ENCODE results near the gene ANXA2.
"Not testable (repeated sequence)": the region's sequence is repeated elsewhere in the genome, so short reads cannot be mapped to it uniquely, and the experiment has no call there.

The ANXA2 gene

GRCh38 chr15:60408463-60408981 lies 10.7 kb upstream of the ANXA2 start:
- DNase-seq, result no peak

GRCh38 chr15:60407415-60407805 lies 9.6 kb upstream of the ANXA2 start:
- no peak for DNase-seq

DNA sequence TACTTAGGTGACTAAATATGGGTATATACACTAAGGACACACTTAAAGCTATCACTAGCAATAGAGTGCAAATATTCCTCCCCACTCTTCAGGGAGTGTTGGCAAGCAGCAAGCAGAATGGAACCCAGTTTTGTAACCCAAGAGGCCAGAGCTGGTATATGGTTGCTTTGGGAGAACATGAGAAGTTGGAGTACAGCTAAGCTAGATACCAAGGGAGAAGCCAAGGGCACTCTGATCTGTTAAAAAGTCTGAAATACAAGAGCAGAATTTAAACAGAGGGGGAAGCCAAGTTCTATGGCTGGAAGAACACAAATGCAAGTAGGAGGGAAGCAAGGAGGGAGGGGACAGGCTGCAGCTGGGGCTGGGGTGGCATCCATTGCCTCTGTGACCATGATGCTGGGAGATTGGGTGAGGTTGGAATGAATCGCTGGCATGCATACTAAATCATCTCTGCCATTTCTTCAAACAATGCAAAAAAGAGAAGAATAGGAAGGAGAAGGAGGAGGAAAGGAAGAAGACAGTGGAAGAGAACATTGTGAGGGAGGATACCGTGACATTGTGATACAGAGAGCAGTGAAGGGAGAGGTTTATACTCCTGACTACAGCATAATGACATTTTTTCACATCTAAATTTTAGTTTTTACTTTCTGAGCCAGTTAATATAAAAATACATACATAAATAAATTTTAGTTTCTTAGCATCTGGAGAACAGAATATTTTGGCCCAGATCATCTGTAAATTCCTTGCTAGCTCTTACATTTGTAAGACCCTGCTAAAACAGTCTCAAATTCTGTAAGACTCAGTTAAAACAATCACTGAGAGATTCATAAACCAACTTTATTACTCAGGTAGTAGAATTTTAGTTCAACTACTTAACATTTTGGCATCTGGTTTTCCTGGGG lies 9.0 kb upstream of the ANXA2 start:
- no peak for DNase-seq

- no peak for DNase-seq
Measured at GRCh38 chr15:60405399-60405798, 7.6 kb upstream of the ANXA2 start.

DNA sequence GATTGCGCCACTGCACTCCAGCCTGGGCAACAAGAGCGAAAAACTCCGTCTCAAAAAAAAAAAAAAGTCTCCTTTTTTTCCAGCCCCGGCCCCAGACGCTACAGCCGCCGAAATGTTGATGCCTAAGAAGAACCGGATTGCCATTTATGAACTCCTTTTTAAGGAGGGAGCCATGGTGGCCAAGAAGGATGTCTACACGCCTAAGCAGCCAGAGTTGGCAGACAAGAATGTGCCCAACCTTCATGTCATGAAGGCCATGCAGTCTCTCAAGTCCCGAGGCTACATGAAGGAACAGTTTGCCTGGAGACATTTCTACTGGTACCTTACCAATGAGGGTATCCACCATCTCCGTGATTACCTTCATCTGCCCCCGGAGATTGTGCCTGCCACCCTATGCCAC lies 6.6 kb upstream of the ANXA2 start:
- not testable (repeated sequence) for DNase-seq

DNA sequence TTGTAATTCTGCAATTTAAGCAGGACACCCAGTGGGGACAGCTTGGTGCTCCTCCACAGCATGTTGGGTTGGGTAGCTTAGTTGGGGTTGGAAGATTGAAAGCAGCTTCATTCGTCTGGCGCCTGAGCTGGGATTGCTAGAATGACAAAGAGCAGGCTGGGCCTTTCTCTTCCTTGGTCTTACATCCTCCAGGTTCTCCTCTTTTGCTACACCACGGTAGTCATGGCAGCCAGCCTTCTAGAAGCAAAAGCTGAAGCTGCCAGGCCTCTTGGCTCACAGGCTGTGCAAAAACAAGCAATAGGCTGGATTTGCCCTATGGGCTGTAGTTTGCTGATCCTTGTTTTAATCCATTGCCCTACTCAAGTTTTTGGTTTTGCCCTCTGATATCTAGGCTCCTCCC lies 3.2 kb upstream of the ANXA2 start:
- no peak for DNase-seq

GRCh38 chr15:60399931-60400330 lies 2.1 kb upstream of the ANXA2 start:
- no peak for DNase-seq

GRCh38 chr15:60399246-60399915 lies 1.6 kb upstream of the ANXA2 start:
- no peak for DNase-seq

DNA sequence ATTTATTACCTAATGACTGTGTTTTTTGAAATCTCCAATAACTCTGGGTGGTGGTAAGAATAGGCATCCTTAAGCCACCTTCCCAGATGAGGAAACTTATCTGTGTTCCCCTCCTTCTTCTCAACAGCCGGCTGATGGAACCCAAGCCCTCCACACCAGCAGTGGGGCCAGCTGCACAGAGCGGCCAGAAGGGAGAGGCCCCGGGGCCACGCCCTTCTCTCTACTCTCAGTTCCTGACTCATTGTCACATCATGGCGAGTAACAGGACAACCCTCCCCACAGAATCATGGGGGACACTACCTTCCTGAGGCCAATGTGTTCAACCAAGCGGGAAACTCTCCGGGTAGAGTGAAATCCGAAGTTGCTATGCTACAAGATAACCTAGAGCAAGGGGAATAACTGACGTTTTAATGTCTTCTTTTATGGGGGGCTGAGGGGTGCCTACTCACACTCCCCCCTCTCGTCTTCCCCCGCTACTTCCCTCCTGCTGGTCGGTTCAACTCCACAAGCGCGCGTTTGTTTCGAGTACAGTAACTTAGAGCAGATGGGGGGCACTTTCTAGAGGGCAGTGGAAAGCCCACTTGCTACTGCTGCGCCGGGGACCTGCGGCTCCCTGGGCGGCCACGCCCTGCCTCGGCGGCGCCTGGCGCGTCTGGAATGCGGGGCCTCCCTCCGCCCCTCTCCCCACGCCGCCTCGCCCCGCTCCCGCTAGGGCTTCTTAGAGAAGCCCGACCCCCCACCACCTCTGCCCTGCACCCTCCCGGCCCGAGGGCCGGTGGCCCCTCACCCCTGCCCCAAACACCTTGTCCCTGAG lies 621 bp downstream of the ANXA2 start:
- peak; percentile 16 for DNase-seq

DNA sequence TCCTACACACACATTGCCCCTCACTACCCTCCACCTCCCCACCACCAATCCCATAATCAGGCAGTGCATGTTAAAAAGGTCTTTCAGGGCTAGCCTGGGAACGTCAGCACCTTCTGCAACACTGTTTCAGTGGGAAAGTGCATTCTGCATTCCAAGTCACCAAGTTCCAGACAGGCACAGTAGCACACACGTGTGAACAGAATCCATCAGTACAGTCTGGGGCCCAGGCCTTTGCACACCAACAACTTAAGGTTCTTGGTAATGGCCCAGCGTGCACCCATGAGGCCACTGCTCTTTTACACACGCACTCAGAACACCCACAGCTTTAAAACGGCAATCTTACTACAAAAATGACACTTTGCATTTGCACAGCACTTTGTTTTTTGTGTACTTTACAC lies 1.2 kb downstream of the ANXA2 start:
- DNase-seq, result no peak

DNA sequence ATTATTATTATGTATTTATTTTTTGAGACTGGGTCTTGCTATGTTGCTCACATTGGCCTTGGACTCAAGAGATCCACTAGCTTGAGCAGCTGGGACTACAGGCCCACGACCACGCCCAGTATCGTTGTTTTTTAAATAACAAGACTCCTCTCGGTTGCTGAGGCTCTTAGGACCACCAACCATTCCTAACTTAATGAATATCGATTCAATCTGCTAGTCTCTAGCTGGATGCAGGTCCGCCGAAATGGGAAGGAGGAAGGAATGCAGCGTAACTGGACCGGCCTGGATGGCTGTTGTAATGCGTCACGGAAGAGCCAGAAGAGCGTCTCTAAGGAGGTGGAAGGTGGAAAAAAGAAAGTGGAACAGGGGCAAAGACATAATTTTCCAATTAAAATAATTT lies 1.7 kb downstream of the ANXA2 start:
- DNase-seq, result no peak

DNA sequence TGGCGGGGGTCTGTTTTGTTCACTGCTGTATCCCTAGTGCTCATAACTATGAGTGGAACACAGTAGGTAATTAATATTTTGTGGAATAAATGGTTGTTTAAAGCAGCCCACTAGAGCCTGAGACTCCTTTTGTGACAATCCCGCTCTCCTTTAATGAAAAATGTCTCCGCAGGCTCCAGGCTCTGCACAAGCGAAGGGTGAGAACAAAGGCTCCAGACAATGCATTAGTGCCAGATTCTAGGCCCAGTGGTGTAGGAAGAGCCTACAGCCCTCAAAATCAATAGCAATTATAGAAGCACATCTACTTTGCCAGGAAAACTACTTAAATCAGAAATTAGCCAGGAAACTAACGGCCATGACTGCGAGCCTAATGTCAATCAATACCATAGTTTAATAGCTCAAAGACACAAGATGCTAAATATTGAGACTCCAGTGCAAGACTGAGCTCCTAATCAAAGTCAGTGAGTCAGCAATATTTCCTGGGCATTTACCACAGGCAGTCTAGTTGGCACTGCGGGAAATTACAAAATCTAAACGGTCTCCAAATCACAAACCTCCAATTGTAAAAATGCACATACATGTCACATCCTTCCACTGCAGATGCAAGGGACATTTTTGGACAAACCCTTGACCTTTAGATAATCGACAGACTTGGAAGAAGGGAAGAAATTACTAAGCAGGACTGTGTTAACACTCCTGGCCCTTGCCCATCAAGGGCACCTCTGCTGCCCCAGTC lies 2.3 kb downstream of the ANXA2 start:
- no peak for DNase-seq

DNA sequence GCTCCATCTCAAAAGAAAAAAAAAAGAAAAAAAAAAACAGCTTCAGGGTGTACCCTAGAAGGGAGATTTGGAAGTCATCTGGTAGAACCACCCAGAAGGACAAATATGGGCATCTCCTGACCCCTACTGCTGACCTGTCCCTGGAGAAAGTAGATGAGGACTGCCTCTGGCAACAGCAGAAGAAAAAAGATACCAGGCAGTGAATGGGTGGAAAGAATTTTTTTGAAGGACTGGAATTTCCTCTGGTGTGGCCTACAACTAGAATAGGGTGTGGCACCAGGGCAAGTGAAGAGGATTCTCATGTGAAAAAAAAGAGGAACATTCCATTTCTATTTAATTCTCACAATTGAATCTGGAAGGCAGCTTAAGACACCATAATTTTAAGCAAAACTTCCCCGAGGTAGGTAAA lies 3.1 kb downstream of the ANXA2 start:
- no peak for DNase-seq

- no peak for DNase-seq
Measured at GRCh38 chr15:60392986-60393790, 4.6 kb downstream of the ANXA2 start.

DNA sequence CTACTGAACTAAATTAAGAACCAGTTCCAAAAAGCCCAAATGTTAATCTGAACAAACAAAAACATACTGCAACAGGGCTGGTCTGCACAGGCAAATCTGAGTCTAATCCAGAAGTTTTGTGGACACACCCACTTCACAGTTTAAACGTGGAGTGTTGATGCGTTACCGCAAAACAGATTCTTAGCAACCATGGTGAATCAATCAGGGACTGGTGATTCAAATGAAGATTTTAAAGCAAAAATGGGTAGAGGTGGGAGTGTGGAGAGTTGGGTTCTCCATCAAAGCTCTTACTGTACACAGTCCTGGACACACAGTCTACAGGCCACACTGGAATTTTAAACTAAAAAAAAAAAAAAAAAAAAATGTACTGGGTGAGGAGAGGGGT lies 5.2 kb downstream of the ANXA2 start:
- DNase-seq, result no peak

DNA sequence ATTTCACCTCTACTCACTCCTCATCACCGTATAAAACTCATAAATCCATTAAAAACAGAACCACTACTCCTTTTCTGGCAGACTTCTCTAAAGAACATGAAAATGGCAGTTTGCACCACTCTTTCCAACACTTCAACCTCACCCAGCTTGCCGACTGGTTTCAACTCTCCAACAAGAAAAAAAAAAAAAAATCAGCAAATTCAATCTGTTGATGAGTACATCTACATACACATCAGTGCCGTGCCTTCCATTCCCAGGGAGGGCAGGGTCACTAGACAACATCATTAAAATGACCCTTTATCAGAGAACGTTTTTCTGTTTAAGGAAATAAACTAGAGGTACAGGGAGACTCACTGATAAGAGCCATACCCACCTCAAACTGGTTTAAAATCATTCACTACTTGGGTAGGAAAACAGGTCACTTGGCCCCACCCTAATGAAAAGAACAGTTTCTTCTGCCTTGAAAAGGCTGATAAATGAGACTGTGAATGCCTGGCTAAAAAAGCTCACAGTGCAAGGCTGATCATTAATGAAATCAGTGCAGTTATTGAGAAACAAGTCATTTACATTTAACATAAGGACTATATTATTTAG lies 6.0 kb downstream of the ANXA2 start:
- no peak for DNase-seq

DNA sequence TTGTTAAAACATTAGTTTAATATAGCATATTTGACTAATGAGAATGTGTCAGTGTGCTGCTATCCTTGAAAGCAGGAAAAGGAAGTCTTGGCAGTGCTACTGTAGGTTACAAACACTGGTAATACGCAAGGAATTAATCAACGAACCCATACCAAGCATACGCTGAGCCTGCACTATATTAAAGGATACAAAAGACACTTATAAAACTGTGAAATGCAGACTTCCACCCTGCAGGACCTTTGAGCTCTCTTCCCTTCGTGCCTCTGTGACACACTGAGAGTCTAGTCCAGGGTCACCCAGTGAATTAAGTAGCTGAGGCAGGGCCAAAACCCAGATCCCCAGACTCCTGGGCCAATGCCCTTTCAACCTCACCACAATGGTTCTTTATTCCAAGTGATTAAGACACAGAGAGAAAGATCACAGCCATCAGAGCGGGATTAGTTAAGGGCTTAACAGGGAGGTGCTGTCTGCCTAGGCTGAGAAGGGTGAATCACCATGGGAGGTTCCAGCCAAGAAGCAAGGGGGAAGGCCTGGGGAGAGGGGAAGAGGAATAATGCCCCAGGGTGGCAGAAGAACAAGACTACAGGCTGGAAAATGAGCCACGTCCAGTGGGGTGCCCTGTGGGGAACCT lies 6.8 kb downstream of the ANXA2 start:
- no peak for DNase-seq

GRCh38 chr15:60390231-60390630 lies 7.6 kb downstream of the ANXA2 start:
- no peak for DNase-seq

GRCh38 chr15:60389261-60390077 lies 8.3 kb downstream of the ANXA2 start:
- DNase-seq, result no peak

DNA sequence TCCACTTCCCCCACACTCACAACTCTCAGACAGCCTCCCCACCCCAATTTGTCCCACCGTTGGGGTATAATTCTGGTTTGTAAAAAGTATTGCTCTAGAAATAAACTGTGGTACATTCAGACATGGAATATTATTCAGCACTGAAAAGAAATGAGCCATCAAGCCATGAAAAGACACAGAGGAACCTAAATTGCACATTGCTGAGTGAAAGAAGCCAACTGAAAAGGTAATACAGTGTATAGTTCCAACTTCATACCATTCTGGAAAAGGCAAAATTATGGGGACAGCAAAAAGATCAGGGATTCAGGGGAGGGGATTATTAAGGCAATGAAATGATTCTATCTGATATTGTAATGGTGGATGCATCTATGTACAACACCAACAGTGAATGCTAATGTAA lies 10.5 kb downstream of the ANXA2 start:
- DNase-seq, result no peak
